ENCODE measurements around the gene TERB1.
"Not testable (repeated sequence)": the region's sequence is repeated elsewhere in the genome, so short reads cannot be mapped to it uniquely, and the experiment has no call there.

Gene TERB1

DNA sequence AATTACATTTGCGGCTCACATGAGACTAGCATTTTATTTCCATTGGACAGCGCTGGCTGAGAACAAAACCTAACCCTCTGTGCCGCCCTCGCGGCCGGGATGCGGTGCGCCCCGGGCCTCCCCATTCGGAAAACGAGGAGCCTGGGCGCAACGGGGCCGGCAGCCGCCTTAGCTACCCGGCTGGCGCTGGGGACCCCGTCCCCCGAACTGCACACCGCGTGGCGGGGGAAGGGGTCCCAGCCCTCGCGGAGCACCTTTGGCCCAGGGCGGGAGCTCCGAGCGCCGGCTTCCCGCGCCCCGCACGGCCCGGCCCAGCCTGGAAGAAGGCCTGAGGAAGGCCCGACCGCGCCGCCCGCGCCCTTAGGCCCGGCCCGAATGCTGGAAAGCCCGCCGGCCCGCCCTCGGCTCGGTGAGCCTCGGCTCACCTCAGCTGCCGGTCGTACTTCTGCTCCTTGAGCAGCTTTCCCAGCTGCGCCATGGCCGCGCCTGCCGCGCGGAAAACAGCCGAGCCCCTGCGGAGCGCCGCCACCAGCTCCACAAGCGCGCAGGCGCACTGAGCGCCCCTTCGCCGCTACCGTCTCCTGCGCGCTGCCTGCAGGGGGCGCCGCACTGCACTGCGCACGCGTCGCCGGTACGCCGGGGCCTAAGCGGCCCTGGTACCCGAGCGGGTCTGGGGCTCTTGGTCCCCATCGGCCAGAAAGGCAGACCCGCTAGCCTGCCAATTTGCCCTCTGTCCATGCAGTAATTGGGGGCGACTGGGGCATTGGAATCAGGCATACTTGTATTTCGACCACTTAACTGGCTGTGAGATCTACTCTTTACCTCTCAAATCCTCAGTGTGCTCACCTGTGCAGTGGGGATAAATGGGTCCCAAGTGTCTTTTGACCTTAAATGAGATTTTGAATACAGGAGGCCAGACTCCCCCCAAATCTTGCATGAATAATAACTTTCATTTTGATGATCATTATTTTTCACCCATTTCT lies 29.3 kb upstream of the TERB1 start, which contains the start of gene NAE1:
TSS of gene NAE1 (minus strand) at position 555 of the 983 bp plus-strand sequence. CDS start at position 478, 77 bp downstream.
- in situ Hi-C loops (cut with MboI; ENCODE audit: low pct_unique_long_range_greater_than_20kb, low sequenced_read_pairs): no loop called here
- DNase-seq: peak; percentile 92

DNA sequence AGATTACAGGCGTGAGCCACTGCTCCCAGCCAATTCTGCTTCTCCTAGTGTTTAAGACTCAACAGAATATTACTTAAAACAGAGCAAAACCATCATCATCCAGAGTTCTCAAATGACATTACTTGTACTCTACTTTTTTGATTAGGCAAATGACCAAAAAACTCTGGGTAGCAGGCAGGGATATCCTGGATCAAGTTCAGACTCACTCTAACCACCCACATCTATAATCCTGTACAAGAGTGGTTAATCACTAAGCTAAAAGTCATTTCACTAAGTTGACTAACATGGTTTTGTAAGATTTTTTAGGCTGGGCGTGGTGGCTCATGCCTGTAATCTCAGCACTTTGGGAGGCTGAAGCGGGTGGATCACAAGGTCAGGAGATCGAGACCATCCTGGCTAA lies 22.6 kb upstream of the TERB1 start:
- DNase-seq: no peak
- in situ Hi-C loops (cut with MboI; ENCODE audit: low pct_unique_long_range_greater_than_20kb, low sequenced_read_pairs): no loop called here

DNA sequence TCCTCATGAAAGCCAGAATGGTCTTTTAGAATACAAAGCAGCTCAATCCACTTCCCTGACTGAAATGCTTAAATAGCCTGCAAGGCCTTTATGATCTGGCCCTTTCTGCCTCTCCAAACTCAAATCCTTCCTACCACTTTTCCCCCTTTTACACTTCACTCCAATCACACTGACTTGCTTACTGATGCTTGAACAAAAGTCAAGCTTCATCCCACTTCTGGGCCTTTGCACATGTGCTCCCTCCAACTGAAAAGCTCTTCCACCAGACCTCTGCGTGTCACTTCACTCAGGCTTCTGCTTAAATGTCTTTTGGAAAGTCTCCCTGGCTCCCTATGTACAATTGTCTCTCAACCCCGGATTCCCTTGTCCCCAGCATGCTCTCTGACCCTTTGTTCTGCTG lies 13.3 kb upstream of the TERB1 start:
- in situ Hi-C loops (cut with MboI; ENCODE audit: low pct_unique_long_range_greater_than_20kb, low sequenced_read_pairs): no loop called here
- DNase-seq: no peak

DNA sequence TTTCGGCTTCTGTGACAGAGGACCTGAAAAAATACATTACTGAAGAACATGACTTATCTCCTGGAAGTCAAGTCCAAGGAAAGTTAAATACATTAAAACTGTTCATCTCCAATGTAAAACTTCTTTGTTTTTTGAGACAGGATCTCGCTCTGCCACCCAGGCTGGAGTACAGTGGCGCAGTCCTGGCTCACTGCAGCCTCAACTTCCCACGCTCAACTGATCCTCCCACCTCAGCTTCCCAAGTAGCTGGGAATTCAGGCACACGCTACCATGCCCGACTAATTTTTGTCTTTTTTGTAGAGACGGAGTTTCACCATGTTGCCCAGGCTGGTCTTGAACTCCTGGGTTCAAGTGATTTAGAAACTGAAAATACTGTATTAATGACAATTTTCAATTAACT lies 9.7 kb upstream of the TERB1 start:
- DNase-seq: no peak
- in situ Hi-C loops (cut with MboI; ENCODE audit: low pct_unique_long_range_greater_than_20kb, low sequenced_read_pairs): no loop called here

DNA sequence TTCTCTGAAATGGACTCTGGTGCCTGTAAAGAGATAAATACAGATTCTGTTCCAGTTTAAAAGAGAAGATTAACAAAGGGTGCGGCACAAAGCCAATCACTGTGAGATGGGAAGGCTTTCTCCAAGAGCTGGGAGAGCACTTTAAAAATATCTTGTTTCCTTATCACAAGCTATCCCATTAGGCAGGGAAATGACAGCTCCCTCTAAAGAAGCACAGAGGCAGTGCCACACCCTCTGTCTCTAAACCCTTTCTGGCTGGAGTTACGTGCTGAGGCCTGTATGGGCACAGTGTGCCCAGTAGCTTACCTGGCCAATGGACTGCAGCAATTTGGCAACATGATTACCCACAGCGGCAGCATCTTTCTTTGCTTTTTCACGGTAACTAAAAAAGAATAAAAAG lies 9.0 kb upstream of the TERB1 start:
- DNase-seq: no peak
- in situ Hi-C loops (cut with MboI; ENCODE audit: low pct_unique_long_range_greater_than_20kb, low sequenced_read_pairs): no loop called here

DNA sequence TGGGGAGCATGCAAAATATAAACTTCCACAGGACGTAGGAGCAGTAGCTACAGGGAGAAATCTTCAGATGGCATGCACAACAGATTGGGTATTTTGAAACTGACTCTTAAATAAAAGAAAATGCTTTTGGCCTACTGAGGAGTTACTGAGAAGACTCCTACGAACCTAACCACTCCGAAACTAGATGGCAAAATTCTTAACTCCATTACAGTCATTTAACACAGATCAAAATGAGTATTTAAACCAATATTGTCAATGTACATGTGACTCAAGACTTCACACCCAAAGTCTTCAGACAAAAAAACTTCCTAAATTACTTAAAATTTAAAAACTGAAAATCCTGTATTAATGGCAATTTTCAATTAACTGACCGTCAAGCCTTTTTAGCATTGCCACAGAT lies 8.4 kb upstream of the TERB1 start:
- DNase-seq: no peak
- in situ Hi-C loops (cut with MboI; ENCODE audit: low pct_unique_long_range_greater_than_20kb, low sequenced_read_pairs): no loop called here

DNA sequence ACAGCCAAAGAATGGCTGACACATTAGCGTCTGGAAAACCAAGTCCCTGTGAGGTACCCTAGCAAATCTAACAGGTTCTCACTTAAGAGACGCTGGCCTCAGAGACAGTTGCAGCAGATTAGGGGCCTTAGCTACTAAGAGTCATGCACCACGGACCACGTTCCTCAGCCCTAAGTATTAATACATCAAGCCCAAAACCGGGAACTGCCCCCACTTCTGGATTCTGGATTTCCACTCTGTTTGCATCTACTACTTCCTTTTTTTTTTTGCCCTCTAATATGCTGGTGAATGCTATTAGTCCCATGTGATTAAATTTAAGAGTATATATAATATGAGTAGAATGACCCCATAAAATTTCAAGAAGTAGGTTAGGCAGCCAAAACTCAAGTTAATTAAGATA lies 775 bp upstream of the TERB1 start:
- in situ Hi-C loops (cut with MboI; ENCODE audit: low pct_unique_long_range_greater_than_20kb, low sequenced_read_pairs): no loop called here
- peak; percentile 43 for DNase-seq

DNA sequence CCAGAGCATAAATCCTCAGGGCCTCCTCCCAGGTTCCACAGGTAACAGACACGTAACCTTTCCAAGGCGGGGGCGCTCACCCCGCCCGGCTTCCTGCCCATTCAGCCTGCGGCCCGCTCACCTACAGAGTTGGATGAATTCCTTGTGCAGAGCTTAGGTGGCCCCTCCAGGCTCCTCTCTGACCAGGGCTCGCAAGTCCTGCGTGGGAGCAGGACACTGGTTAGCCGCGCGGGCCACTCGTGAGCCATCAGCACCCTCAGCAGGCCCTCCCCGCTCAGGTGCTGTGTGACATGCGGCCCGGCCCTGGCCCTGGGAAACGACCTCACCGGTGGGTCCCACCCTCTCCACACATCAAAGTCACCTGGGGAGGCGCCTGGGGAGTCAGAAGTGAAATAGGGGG lies 528 bp downstream of the TERB1 start:
- no peak for DNase-seq
- in situ Hi-C loops (cut with MboI; ENCODE audit: low pct_unique_long_range_greater_than_20kb, low sequenced_read_pairs): no loop called here

DNA sequence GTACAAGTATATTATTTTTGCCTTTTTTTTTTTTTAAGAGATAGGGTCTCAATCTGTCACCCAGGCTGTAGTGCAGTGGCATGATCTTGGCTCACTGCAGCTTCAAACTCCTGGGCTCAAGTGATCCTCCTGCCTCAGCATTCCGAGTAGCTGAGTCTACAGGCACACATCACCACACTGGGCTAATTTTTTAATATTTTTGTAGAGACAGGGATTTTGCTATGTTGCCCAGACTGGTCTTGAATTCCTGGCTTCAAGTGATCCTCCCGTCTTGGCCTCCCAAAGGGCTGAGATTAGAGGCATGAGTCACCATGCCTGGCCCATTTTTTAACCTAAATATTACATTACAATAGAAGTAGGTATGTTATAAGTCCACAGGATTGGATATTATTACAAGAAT lies 3.2 kb downstream of the TERB1 start:
- no peak for DNase-seq
- in situ Hi-C loops (cut with MboI; ENCODE audit: low pct_unique_long_range_greater_than_20kb, low sequenced_read_pairs): no loop called here

DNA sequence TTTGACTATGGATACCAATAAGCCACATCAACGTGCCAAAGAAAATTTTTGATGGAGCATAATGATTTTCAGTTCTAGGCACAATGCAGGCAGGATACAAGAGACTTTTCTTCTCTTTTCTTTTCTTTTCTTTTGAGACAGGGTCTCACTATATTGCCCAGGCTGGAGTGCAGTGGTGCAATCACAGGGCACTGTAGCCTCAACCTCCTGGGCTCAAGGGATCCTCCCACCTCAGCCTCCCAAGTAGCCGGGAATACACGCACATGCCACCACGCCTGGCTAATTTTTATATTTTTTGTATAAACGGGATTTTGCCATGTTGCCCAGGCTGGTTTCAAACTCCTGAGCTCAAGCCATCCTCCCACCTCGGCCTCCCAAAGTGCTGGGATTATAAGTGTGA lies 7.4 kb downstream of the TERB1 start:
- DNase-seq; in situ Hi-C loops (cut with MboI; ENCODE audit: low pct_unique_long_range_greater_than_20kb, low sequenced_read_pairs): not testable (repeated sequence)

DNA sequence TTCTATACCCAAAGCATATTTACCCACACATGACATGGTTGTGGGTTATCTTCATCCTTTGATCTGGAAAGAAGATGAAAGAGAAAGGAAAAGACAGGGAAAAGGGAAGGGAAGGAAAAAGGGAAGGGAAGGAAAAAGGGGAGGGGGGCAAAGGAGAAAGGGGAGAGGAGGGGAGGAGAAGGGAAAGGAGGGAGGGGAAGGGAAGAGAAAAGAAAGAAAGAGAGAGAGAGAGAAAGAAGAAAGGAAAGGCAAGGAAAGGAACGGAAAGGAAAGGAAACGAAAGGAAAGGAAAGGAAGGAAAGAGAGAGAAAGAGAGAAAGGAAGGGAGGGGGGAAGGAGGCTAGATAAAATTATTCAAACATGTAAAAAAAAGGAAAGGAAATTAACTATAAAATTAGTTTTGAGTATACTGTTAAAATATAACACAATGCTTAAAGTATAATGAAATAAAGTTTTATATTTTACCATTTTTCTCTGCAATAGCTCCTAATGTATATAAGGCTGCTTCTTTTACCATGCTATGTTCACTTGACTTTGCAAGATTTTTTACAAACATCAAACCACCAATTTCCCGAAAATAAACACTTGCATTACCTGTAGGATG lies 11.2 kb downstream of the TERB1 start:
- in situ Hi-C loops (cut with MboI; ENCODE audit: low pct_unique_long_range_greater_than_20kb, low sequenced_read_pairs): no loop called here

DNA sequence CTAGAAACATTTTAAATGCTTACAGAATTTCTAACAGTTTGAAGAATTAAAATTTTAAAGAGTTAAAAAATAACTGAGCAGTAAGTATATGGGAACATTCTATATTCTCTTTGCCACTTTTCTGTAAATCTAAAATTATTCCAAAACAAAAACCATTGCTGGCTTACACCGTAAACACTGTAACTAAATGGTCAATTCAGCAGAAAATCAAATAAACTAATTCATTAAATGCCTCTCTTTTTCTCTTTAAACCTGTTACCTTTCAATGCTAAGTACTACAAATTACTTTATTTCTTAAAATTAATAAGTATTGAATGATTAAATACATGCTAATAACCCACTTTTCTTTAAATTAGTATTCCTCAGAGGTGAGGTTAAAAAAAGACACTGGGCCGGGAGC lies 14.0 kb downstream of the TERB1 start:
- in situ Hi-C loops (cut with MboI; ENCODE audit: low pct_unique_long_range_greater_than_20kb, low sequenced_read_pairs): no loop called here

More for the DNA sequence above, 11.2 kb downstream of the TERB1 start:
- DNase-seq: no peak

DNA sequence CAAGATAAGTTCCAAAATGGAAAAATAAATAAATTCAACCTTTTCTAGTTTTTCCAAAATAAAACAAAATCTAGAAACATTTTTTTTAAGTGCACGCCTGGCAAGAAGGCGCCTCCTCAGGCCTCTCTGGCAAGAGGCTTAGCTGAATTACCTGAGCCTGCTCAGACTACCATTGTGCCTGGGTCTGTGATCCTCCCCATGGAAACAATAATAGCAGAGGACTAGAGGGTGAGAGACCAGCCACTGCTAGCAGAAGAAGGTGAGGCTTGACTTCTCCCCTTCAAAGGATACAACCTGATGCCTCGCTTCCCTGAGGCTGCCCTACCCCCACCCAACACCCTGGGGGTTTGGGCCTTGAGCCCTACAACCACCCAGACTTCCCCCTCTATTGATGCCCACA lies 14.8 kb downstream of the TERB1 start:
- DNase-seq: no peak
- in situ Hi-C loops (cut with MboI; ENCODE audit: low pct_unique_long_range_greater_than_20kb, low sequenced_read_pairs): no loop called here

More for the DNA sequence above, 14.0 kb downstream of the TERB1 start:
- no peak for DNase-seq

DNA sequence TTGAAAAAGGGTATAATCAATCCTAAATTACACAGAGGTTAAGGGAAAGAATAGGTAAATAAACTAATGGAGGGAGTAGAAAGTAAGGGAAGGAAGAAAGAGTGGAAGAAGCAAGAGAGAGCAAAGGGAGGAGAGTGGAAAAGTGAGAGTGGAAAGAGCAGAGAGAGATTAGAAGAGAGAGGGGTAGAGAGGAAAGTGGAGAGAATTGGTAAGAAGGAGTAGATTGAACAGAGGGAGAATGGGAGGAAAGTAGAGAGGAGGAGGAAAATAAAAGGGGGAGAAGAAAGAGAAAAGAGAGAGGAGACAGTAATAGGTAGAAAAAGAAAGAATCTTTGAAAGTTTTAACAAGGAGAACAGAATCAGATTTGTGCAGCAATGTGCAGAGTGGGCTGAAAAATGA lies 24.9 kb downstream of the TERB1 start:
- in situ Hi-C loops (cut with MboI; ENCODE audit: low pct_unique_long_range_greater_than_20kb, low sequenced_read_pairs): no loop called here
- DNase-seq: no peak

DNA sequence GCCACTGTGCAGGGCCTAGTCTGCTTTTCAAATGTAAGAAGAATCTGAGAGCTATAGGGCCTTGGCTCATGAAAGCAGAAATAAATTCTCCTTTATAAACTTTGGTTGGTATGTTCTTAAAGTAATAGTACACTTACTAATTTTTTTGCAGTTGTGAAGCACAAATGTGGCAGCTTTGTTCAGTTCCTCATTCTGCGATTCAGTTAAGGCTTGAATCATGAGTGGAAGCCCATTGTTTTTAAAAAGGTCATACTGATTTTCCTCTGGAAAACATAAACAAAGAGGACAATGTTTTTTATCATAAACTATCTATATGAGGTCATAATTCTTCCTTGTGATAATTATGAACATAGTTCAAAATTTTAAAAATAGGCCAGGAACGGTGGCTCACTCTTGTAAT lies 26.4 kb downstream of the TERB1 start:
- in situ Hi-C loops (cut with MboI; ENCODE audit: low pct_unique_long_range_greater_than_20kb, low sequenced_read_pairs): no loop called here
- peak; percentile 13 for DNase-seq

DNA sequence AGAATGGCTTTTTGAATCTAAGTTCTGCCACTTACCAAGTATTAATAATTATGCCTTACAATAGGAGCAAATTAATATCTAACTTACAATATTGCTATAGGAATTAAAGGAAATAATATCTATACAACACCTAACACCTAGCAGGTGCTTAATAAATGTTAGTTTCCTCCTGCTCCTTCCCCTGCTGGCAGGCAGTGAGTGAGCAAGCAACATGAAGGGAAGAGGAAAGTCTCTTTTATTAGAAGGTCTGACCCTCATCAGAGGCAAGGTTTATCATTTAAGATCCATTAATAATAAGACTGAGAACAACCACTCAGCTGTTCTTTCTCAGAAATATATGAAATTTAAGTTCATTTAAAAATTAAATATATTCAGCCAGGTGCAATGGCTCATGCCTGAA lies 43.3 kb downstream of the TERB1 start:
- in situ Hi-C loops (cut with MboI; ENCODE audit: low pct_unique_long_range_greater_than_20kb, low sequenced_read_pairs): no loop called here
- no peak for DNase-seq

DNA sequence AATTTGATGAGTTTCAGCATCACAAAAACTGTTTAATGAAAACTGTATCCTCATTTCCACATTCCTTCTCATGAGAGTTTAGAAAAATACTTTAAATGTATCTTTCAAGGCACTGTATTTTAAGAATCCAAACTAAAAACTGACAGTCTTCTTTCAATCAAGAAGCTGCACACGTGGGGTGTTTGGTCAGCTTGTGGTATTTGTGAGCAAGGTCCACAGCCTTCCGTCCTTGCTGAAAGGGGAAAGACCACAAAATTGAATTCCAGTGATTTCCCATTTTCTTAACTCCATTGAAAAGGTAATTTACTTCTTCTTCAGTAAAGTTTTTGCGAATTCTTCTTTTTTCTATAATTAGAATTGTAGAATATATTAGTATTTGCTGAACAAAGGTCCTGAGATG lies 46.6 kb downstream of the TERB1 start:
- in situ Hi-C loops (cut with MboI; ENCODE audit: low pct_unique_long_range_greater_than_20kb, low sequenced_read_pairs): no loop called here

DNA sequence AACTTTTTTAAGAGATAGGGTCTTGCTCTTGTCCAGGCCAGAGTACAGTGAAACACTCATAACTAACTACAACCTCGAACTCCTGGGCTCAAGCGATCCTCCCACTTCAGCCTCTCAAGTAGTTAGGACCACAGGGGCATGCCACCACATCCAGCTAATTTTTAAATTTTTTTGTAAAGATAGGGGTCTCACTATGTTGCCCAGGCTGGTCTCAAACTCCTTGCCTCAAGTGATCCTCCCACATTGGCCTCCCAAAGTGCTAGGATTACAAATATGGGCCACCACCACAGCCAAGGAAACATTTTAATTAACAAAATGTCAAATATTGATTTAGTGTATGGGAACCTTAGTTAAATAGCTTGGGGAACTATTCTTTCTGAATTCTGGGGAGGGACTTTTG lies 47.2 kb downstream of the TERB1 start:
- no peak for DNase-seq
- in situ Hi-C loops (cut with MboI; ENCODE audit: low pct_unique_long_range_greater_than_20kb, low sequenced_read_pairs): no loop called here

More for the DNA sequence above, 46.6 kb downstream of the TERB1 start:
- no peak for DNase-seq

DNA sequence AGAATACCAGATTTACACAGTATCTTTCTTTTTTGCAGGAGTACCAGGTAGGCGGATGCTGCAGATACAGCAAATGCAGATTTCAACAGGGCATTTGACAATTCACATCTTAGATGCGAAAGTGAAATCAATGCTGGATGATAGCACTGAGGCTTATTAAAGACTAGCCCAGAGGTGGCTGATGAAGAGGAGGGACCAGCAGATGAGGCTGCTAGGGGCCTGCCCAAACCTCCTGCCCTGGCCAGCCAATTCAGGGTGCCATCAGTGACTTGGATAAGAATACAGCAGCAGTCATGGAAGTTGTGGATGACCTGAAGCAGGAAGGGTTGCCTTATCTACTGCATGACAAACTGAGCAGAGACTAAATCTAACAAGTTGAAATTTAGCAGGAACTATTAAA lies 48.4 kb downstream of the TERB1 start:
- DNase-seq: no peak
- in situ Hi-C loops (cut with MboI; ENCODE audit: low pct_unique_long_range_greater_than_20kb, low sequenced_read_pairs): no loop called here

DNA sequence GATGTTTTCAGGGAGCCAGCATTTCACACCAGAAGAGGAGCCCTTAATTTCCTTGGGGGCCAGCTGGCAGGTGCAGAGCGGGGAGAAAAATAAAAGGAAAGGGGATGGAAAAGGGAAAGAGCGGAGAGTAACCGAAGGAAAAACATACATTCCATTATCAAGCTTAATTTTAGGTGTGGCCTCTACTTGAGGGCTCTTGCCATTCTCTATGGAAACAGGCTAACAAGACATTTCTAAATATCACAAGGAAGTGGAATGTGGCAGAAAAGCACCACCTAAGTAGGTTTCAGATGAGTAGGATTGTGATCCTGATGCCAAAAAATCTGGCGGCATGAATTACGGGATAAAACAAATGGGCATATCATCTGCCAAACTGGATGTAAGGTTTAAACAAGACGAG lies 49.0 kb downstream of the TERB1 start:
- DNase-seq: no peak
- in situ Hi-C loops (cut with MboI; ENCODE audit: low pct_unique_long_range_greater_than_20kb, low sequenced_read_pairs): no loop called here

DNA sequence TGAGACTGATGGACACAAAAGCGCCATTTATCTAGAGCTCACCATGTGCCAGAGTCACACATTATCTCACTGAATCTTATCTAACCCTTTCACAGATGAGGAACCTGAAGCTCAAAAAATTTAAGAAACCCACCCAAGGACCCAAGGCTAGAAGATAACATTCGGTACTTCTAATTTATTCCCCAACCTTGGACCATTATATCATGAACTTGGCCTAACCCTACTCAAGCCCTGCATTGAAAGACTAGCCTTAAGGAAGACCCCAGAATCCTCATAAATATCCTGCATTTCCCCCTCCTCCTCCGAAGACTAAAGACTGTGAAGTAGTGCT lies 49.4 kb downstream of the TERB1 start:
- in situ Hi-C loops (cut with MboI; ENCODE audit: low pct_unique_long_range_greater_than_20kb, low sequenced_read_pairs): no loop called here
- DNase-seq: no peak

Data from KBM-7 (cell line).